Dendritic cell treated with granulocyte-macrophage colony-stimulating factor and Interleukin-4, amounts not matched to agents 40 ng/mL and 50 ng/mL, for 4 days (primary cell): ENCODE measurements around the gene BRD4.

Source experiments
- H3K27ac Mint-ChIP-seq: one replicate; pipeline ENCODE4 v1.8.0; 2022; ENCODE audit warnings: mild to moderate bottlenecking, mixed read lengths
- H3K27me3 Mint-ChIP-seq: one replicate; pipeline ENCODE4 v1.8.0; 2022; ENCODE audit warnings: mild to moderate bottlenecking, mixed read lengths
- H3K36me3 Mint-ChIP-seq: one replicate; pipeline ENCODE4 v1.8.0; 2022; ENCODE audit warnings: low read depth, mixed read lengths
- H3K4me1 Mint-ChIP-seq: one replicate; pipeline ENCODE4 v1.8.0; 2022; ENCODE audit warnings: low read depth, mixed read lengths
- H3K4me3 Mint-ChIP-seq: one replicate; pipeline ENCODE4 v1.8.0; 2022; ENCODE audit warnings: mild to moderate bottlenecking, moderate library complexity, mixed read lengths
- H3K9me3 Mint-ChIP-seq: one replicate; pipeline ENCODE4 v1.8.0; 2022; ENCODE audit warnings: mixed read lengths
- intact Hi-C: fragments of 100-400 bp; cut with micrococcal nuclease; formaldehyde crosslinking; loops from one replicate; pipeline ENCODE4 v1.15.0; 2022

BRD4 gene

GRCh38 chr19:15245370-15246197 is 86.8 kb downstream of the BRD4 start:
- Mint-ChIP-seq H3K9me3 (no peaks in the 10 kb centered on the region), H3K27me3 (no peaks in the 10 kb centered on the region), H3K36me3 (peaks cover 100% of the 10 kb centered on the region), H3K4me1 (peaks cover 4% of the 10 kb centered on the region), H3K4me3 (no peak overlapping the region), H3K27ac (no peak overlapping the region)
- intact Hi-C loops, result no loop called here

GRCh38 chr19:15244808-15245207 is 87.5 kb downstream of the BRD4 start:
- peaks cover 4% of the 10 kb centered on the region for H3K4me1 Mint-ChIP-seq
- H3K27ac Mint-ChIP-seq, result no peak overlapping the region
- H3K36me3 Mint-ChIP-seq, result peaks cover 100% of the 10 kb centered on the region
- H3K27me3 Mint-ChIP-seq, result no peaks in the 10 kb centered on the region
- no peak overlapping the region for H3K4me3 Mint-ChIP-seq
- intact Hi-C loops, result no loop called here
- no peaks in the 10 kb centered on the region for H3K9me3 Mint-ChIP-seq

- no peaks in the 10 kb centered on the region for H3K9me3 Mint-ChIP-seq
- intact Hi-C loops, result no loop called here
- H3K4me3 Mint-ChIP-seq, result no peak overlapping the region
- H3K27ac Mint-ChIP-seq, result no peak overlapping the region
- peaks cover 100% of the 10 kb centered on the region for H3K36me3 Mint-ChIP-seq
- no peaks in the 10 kb centered on the region for H3K27me3 Mint-ChIP-seq
- peaks cover 4% of the 10 kb centered on the region for H3K4me1 Mint-ChIP-seq
These were observed 88.1 kb downstream of the BRD4 start for GRCh38 chr19:15244106-15244803.

- Mint-ChIP-seq H3K27me3 (no peaks in the 10 kb centered on the region), H3K27ac (no peak overlapping the region), H3K4me1 (peaks cover 4% of the 10 kb centered on the region), H3K36me3 (peaks cover 100% of the 10 kb centered on the region), H3K9me3 (no peaks in the 10 kb centered on the region), H3K4me3 (no peak overlapping the region)
- intact Hi-C loops, result no loop called here
These were observed 88.9 kb downstream of the BRD4 start for GRCh38 chr19:15243236-15243957.

- Mint-ChIP-seq H3K4me1 (peaks cover 16% of the 10 kb centered on the region), H3K27ac (no peak overlapping the region), H3K27me3 (no peaks in the 10 kb centered on the region), H3K4me3 (no peak overlapping the region), H3K9me3 (no peaks in the 10 kb centered on the region), H3K36me3 (peaks cover 100% of the 10 kb centered on the region)
- intact Hi-C loops, result no loop called here
These were observed 91.0 kb downstream of the BRD4 start for GRCh38 chr19:15241259-15241910.

- Mint-ChIP-seq H3K36me3 (peaks cover 100% of the 10 kb centered on the region), H3K4me1 (peaks cover 24% of the 10 kb centered on the region), H3K27ac (no peak overlapping the region), H3K27me3 (no peaks in the 10 kb centered on the region), H3K9me3 (no peaks in the 10 kb centered on the region), H3K4me3 (no peak overlapping the region)
- intact Hi-C loops, result no loop called here
These were observed 91.8 kb downstream of the BRD4 start for GRCh38 chr19:15240515-15240914.

- H3K9me3 Mint-ChIP-seq, result no peaks in the 10 kb centered on the region
- no peaks in the 10 kb centered on the region for H3K27me3 Mint-ChIP-seq
- peaks cover 97% of the 10 kb centered on the region for H3K36me3 Mint-ChIP-seq
- intact Hi-C loops, result no loop called here
- H3K4me3 Mint-ChIP-seq, result no peak overlapping the region
- H3K4me1 Mint-ChIP-seq, result peaks cover 31% of the 10 kb centered on the region
- H3K27ac Mint-ChIP-seq, result no peak overlapping the region
These were observed 92.9 kb downstream of the BRD4 start for GRCh38 chr19:15239337-15239949.

GRCh38 chr19:15238639-15239155 is 93.6 kb downstream of the BRD4 start:
- intact Hi-C loops, result no loop called here
- peak overlapping the region; percentile 12 for H3K27ac Mint-ChIP-seq
- H3K4me3 Mint-ChIP-seq, result no peak overlapping the region
- peaks cover 90% of the 10 kb centered on the region for H3K36me3 Mint-ChIP-seq
- H3K4me1 Mint-ChIP-seq, result peaks cover 38% of the 10 kb centered on the region
- H3K9me3 Mint-ChIP-seq, result no peaks in the 10 kb centered on the region
- H3K27me3 Mint-ChIP-seq, result no peaks in the 10 kb centered on the region

- Mint-ChIP-seq H3K4me1 (peaks cover 45% of the 10 kb centered on the region), H3K36me3 (peaks cover 83% of the 10 kb centered on the region), H3K27ac (peak overlapping the region; percentile 12), H3K4me3 (no peak overlapping the region), H3K9me3 (no peaks in the 10 kb centered on the region), H3K27me3 (peaks cover under 1% of the 10 kb centered on the region)
- intact Hi-C loops, result no loop called here
These were observed 94.3 kb downstream of the BRD4 start for GRCh38 chr19:15237759-15238638.

- Mint-ChIP-seq H3K36me3 (peaks cover 72% of the 10 kb centered on the region), H3K27me3 (peaks cover 11% of the 10 kb centered on the region), H3K9me3 (no peaks in the 10 kb centered on the region), H3K4me1 (peaks cover 56% of the 10 kb centered on the region), H3K27ac (peak overlapping the region; percentile 33), H3K4me3 (no peak overlapping the region)
- intact Hi-C loops, result no loop called here
These were observed 95.5 kb downstream of the BRD4 start for GRCh38 chr19:15236886-15237285.

GRCh38 chr19:15235781-15236180 is 96.6 kb downstream of the BRD4 start:
- peaks cover 61% of the 10 kb centered on the region for H3K36me3 Mint-ChIP-seq
- H3K27ac Mint-ChIP-seq, result peak overlapping the region; percentile 33
- peaks cover 21% of the 10 kb centered on the region for H3K27me3 Mint-ChIP-seq
- peaks cover 67% of the 10 kb centered on the region for H3K4me1 Mint-ChIP-seq
- no peaks in the 10 kb centered on the region for H3K9me3 Mint-ChIP-seq
- no peak overlapping the region for H3K4me3 Mint-ChIP-seq
- intact Hi-C loops, result no loop called here

GRCh38 chr19:15234431-15235130 is 97.8 kb downstream of the BRD4 start:
- Mint-ChIP-seq H3K9me3 (no peaks in the 10 kb centered on the region), H3K27ac (peak overlapping the region; percentile 84), H3K4me3 (no peak overlapping the region), H3K36me3 (peaks cover 49% of the 10 kb centered on the region), H3K27me3 (peaks cover 24% of the 10 kb centered on the region), H3K4me1 (peaks cover 68% of the 10 kb centered on the region)
- intact Hi-C loops, result loop anchor here (5.0 kb wide), 1 partner anchor 37 kb away; no protein-coding TSS in a partner anchor
